ENCODE measurements around the gene SCN2A. TPM values are rescaled to one million over a fixed set of nuclear protein-coding genes. Genes with fewer than 3 reads are reported as not detected.

The SCN2A gene
- polyA plus RNA-seq (2013, experiment 1 of 2) = 0.46 TPM
- polyA plus RNA-seq (2013, experiment 2 of 2) = 0.43 TPM

DNA sequence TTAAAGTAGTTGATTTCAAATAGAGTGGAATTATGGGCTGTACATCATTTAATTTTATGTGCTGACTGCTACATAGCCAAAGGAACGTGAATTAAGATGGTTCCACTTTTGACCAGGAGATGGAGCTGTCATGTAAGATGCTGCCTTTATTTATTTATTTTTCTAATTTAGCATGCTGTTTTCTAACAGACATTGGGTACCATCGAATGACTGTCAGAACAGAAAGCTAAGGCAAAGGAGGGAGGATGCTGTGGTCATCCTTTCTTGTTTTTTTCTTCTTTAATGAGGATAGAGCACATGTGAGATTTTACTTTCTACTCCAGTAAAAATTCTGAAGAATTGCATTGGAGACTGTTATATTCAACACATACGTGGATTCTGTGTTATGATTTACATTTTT is at the start of gene SCN2A:
Gene SCN2A, plus strand, starts transcription at position 185 of the 400 bp plus-strand sequence. CDS start 56,410 bp downstream, outside the sequence.
- no peak within 1 kb of the TSS for H3K27ac ChIP-seq (ENCODE audit: low read depth, low read length)
- WGBS (ENCODE audit: extremely low coverage, insufficient coverage, low lambda C conversion rate) = no CpG with 5 or more reads among the region's 3 CpGs

DNA sequence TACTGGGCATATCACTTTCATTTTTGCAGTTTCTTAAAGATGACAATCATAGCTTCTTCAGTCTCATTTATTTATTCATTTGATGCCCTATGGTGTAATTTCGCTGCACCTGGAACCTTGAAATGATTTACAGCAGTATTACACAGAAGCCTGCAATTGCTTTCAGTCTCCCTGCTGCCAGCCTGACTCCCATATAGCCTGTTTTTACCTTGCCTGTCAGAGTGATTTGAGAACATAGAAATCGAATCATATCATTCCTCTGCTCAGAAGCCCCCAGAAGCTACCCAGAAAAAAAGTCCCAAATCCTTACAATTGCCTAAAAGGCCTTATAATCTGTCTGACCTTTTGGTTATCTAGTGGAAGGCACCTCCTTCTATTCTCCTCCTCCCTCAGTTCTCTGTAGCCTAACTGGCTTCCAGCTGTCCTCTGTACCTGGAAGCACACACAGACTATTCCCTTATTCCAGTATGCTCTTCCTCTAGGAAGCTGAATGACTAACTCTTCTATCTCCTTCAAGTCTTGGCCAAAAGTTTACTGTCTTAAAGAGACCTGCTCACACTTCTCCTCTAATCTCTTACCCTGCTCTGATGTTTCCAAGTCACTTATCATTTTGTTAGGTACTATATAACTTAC is 48.0 kb upstream of the SCN2A start:
- no peak overlapping the region for H2AK5ac ChIP-seq (ENCODE audit: low read length)
- H3K79me1 ChIP-seq (ENCODE audit: low read length) = no peaks in the 10 kb centered on the region
- no peak overlapping the region for H4K8ac ChIP-seq (ENCODE audit: low read depth, low read length)

More for the DNA sequence above, at the start of gene SCN2A:
- H3K4ac ChIP-seq (ENCODE audit: low read depth, low read length) = no peak within 1 kb of the TSS
- no peaks in the 10 kb centered on the region for H3K4me1 ChIP-seq (ENCODE audit: control insufficient read depth, low read depth, low read length)
- H3K56ac ChIP-seq (ENCODE audit: low read length) = no peak within 1 kb of the TSS
- H3K4me2 ChIP-seq (ENCODE audit: low read length) = no peak within 1 kb of the TSS
- H3K9ac ChIP-seq (ENCODE audit: low read length) = no peak within 1 kb of the TSS
- no peak within 1 kb of the TSS for H3K18ac ChIP-seq (ENCODE audit: low read length)
- DNase-seq = peak; percentile 63
- no peak within 1 kb of the TSS for H4K5ac ChIP-seq (ENCODE audit: low read length)
- H2BK120ac ChIP-seq (ENCODE audit: low read depth, low read length) = no peak within 1 kb of the TSS
- no peak within 1 kb of the TSS for H4K8ac ChIP-seq (ENCODE audit: low read depth, low read length)
- H3K79me1 ChIP-seq (ENCODE audit: low read length) = no peaks in the 10 kb centered on the region
- H3K4me3 ChIP-seq (ENCODE audit: low read length) = no peak within 1 kb of the TSS
- no peak within 1 kb of the TSS for H2BK5ac ChIP-seq (ENCODE audit: low read length)
- H2AK5ac ChIP-seq (ENCODE audit: low read length) = no peak within 1 kb of the TSS
- H2BK15ac ChIP-seq (replicated peaks; ENCODE audit: low read depth) = no peak within 1 kb of the TSS
- no peaks in the 10 kb centered on the region for H3K27me3 ChIP-seq (ENCODE audit: insufficient read depth, low read length, poor library complexity)
- H3K79me2 ChIP-seq (ENCODE audit: control insufficient read depth, insufficient read depth, low read length) = no peaks in the 10 kb centered on the region
- H3K23ac ChIP-seq (ENCODE audit: low read length) = no peak within 1 kb of the TSS
- H3K36me3 ChIP-seq (ENCODE audit: control insufficient read depth, insufficient read depth, low read length) = no peaks in the 10 kb centered on the region

DNA sequence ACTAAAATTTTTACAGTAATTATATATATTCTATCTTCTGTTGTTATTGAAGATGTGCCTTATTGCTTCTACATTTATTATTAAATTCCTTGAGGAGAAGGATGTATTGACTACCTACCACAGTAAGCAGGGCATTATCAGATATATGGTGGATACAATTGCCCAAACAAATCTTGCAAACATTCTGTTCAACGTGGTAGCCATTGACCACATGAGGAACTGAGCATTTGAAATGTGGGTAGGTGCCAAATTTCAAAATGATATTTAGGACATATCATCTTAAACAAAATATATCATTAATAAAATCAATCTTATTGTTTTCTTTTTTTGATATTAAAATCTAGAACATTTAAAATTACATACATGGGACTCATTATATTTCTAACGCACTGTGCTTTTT is 46.5 kb upstream of the SCN2A start:
- no CpG with 5 or more reads among the region's 2 CpGs for WGBS (ENCODE audit: extremely low coverage, insufficient coverage, low lambda C conversion rate)
- no peak overlapping the region for H2BK5ac ChIP-seq (ENCODE audit: low read length)
- no peak overlapping the region for H3K9ac ChIP-seq (ENCODE audit: low read length)
- no peaks in the 10 kb centered on the region for H3K36me3 ChIP-seq (ENCODE audit: control insufficient read depth, insufficient read depth, low read length)
- no peak overlapping the region for H3K23ac ChIP-seq (ENCODE audit: low read length)
- H3K79me2 ChIP-seq (ENCODE audit: control insufficient read depth, insufficient read depth, low read length) = no peaks in the 10 kb centered on the region
- H3K79me1 ChIP-seq (ENCODE audit: low read length) = no peaks in the 10 kb centered on the region
- H2AK5ac ChIP-seq (ENCODE audit: low read length) = no peak overlapping the region
- no peak overlapping the region for H3K4ac ChIP-seq (ENCODE audit: low read depth, low read length)
- no peak for DNase-seq
- no peak overlapping the region for H2BK120ac ChIP-seq (ENCODE audit: low read depth, low read length)
- no peak overlapping the region for H4K5ac ChIP-seq (ENCODE audit: low read length)
- no peak overlapping the region for H3K4me2 ChIP-seq (ENCODE audit: low read length)
- H3K18ac ChIP-seq (ENCODE audit: low read length) = no peak overlapping the region
- no peak overlapping the region for H2BK15ac ChIP-seq (replicated peaks; ENCODE audit: low read depth)
- no peak overlapping the region for H3K4me3 ChIP-seq (ENCODE audit: low read length)
- H3K56ac ChIP-seq (ENCODE audit: low read length) = no peak overlapping the region
- no peak overlapping the region for H3K27ac ChIP-seq (ENCODE audit: low read depth, low read length)
- no peak overlapping the region for H4K8ac ChIP-seq (ENCODE audit: low read depth, low read length)
- no peaks in the 10 kb centered on the region for H3K27me3 ChIP-seq (ENCODE audit: insufficient read depth, low read length, poor library complexity)
- H3K4me1 ChIP-seq (ENCODE audit: control insufficient read depth, low read depth, low read length) = no peaks in the 10 kb centered on the region

More for the DNA sequence above, 48.0 kb upstream of the SCN2A start:
- H3K4me1 ChIP-seq (ENCODE audit: control insufficient read depth, low read depth, low read length) = no peaks in the 10 kb centered on the region
- H3K4ac ChIP-seq (ENCODE audit: low read depth, low read length) = no peak overlapping the region
- no peak overlapping the region for H3K9ac ChIP-seq (ENCODE audit: low read length)
- no peak overlapping the region for H3K27ac ChIP-seq (ENCODE audit: low read depth, low read length)
- H2BK120ac ChIP-seq (ENCODE audit: low read depth, low read length) = no peak overlapping the region
- H3K27me3 ChIP-seq (ENCODE audit: insufficient read depth, low read length, poor library complexity) = no peaks in the 10 kb centered on the region
- H2BK5ac ChIP-seq (ENCODE audit: low read length) = no peak overlapping the region
- no peak overlapping the region for H2BK15ac ChIP-seq (replicated peaks; ENCODE audit: low read depth)
- H3K18ac ChIP-seq (ENCODE audit: low read length) = no peak overlapping the region
- H3K23ac ChIP-seq (ENCODE audit: low read length) = no peak overlapping the region
- WGBS (ENCODE audit: extremely low coverage, insufficient coverage, low lambda C conversion rate) = no CpG with 5 or more reads among the region's 2 CpGs
- no peak overlapping the region for H3K4me2 ChIP-seq (ENCODE audit: low read length)
- H3K4me3 ChIP-seq (ENCODE audit: low read length) = no peak overlapping the region
- H3K36me3 ChIP-seq (ENCODE audit: control insufficient read depth, insufficient read depth, low read length) = no peaks in the 10 kb centered on the region
- no peak overlapping the region for H3K56ac ChIP-seq (ENCODE audit: low read length)
- no peak overlapping the region for H4K5ac ChIP-seq (ENCODE audit: low read length)
- DNase-seq = no peak
- H3K79me2 ChIP-seq (ENCODE audit: control insufficient read depth, insufficient read depth, low read length) = no peaks in the 10 kb centered on the region

DNA sequence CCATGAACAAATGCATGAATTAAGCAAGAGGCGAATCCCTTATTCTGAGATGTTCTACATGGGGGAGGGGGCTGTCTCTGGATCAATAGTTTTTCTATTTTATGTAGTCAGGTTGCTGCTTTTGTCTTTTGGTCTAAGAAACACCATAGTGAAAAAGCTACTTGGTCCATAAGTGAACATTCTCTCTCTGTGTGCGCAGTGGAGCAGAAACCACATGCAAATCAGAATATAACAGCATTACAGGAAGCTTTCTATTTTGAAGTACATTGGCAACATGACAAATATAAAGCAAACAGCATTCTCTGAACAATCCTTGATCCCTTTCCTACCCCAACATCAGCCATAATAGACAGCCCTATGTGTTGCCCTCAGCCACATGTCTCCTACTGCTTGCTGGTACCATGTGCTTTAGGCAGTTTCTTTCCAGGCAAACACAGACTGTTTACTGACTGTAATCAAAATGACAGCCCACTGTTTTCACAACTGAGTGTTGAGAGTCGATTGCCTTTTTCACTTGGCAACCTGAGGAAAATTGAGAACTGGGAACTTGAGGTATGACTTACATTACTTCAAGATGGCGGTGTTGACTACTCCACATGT is 45.9 kb upstream of the SCN2A start:
- no peaks in the 10 kb centered on the region for H3K79me2 ChIP-seq (ENCODE audit: control insufficient read depth, insufficient read depth, low read length)
- H3K4me3 ChIP-seq (ENCODE audit: low read length) = no peak overlapping the region
- H3K79me1 ChIP-seq (ENCODE audit: low read length) = no peaks in the 10 kb centered on the region
- H3K4ac ChIP-seq (ENCODE audit: low read depth, low read length) = no peak overlapping the region
- no peak overlapping the region for H3K23ac ChIP-seq (ENCODE audit: low read length)
- no peak overlapping the region for H2BK15ac ChIP-seq (replicated peaks; ENCODE audit: low read depth)
- no peak overlapping the region for H3K27ac ChIP-seq (ENCODE audit: low read depth, low read length)
- H2BK120ac ChIP-seq (ENCODE audit: low read depth, low read length) = no peak overlapping the region
- no peaks in the 10 kb centered on the region for H3K27me3 ChIP-seq (ENCODE audit: insufficient read depth, low read length, poor library complexity)
- no peak overlapping the region for H3K9ac ChIP-seq (ENCODE audit: low read length)
- H4K8ac ChIP-seq (ENCODE audit: low read depth, low read length) = no peak overlapping the region
- H3K56ac ChIP-seq (ENCODE audit: low read length) = no peak overlapping the region
- H3K18ac ChIP-seq (ENCODE audit: low read length) = no peak overlapping the region
- WGBS (ENCODE audit: extremely low coverage, insufficient coverage, low lambda C conversion rate) = no CpG with 5 or more reads among the region's 4 CpGs
- H4K5ac ChIP-seq (ENCODE audit: low read length) = no peak overlapping the region
- DNase-seq = no peak
- H3K36me3 ChIP-seq (ENCODE audit: control insufficient read depth, insufficient read depth, low read length) = no peaks in the 10 kb centered on the region
- H3K4me2 ChIP-seq (ENCODE audit: low read length) = no peak overlapping the region
- H2AK5ac ChIP-seq (ENCODE audit: low read length) = no peak overlapping the region
- H3K4me1 ChIP-seq (ENCODE audit: control insufficient read depth, low read depth, low read length) = no peaks in the 10 kb centered on the region
- no peak overlapping the region for H2BK5ac ChIP-seq (ENCODE audit: low read length)

DNA sequence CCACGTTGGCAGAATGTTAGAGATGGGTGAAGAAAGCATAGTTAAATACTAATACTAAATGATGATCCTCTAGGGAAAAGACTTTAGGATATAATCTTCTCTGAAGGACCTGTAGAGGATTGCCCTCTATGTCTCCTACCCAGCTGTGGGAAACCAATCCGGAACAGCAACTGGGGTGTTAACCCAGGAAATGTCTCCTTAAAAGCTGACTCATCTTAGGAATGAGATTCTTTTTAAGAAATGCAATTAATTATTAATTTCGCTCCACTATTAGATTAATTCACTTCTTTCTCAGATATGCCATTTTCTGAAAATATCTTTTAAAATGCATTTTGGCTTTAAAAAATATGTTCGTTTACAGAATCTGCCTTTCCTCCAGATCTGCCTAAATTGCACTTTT is 42.8 kb upstream of the SCN2A start:
- Histone ChIP-seq H3K27me3 (ENCODE audit: insufficient read depth, low read length, poor library complexity) (no peaks in the 10 kb centered on the region), H3K79me2 (ENCODE audit: control insufficient read depth, insufficient read depth, low read length) (no peaks in the 10 kb centered on the region), H3K4me1 (ENCODE audit: control insufficient read depth, low read depth, low read length) (no peaks in the 10 kb centered on the region), H3K27ac (ENCODE audit: low read depth, low read length) (no peak overlapping the region), H3K4me3 (ENCODE audit: low read length) (no peak overlapping the region), H3K23ac (ENCODE audit: low read length) (no peak overlapping the region), H3K56ac (ENCODE audit: low read length) (no peak overlapping the region), H3K18ac (ENCODE audit: low read length) (no peak overlapping the region), H3K4me2 (ENCODE audit: low read length) (no peak overlapping the region), H2BK15ac (replicated peaks; ENCODE audit: low read depth) (no peak overlapping the region), H3K36me3 (ENCODE audit: control insufficient read depth, insufficient read depth, low read length) (no peaks in the 10 kb centered on the region), H3K9ac (ENCODE audit: low read length) (no peak overlapping the region), H3K4ac (ENCODE audit: low read depth, low read length) (no peak overlapping the region), H2AK5ac (ENCODE audit: low read length) (no peak overlapping the region), H3K79me1 (ENCODE audit: low read length) (no peaks in the 10 kb centered on the region), H4K5ac (ENCODE audit: low read length) (no peak overlapping the region), H4K8ac (ENCODE audit: low read depth, low read length) (no peak overlapping the region), H2BK120ac (ENCODE audit: low read depth, low read length) (no peak overlapping the region), H2BK5ac (ENCODE audit: low read length) (no peak overlapping the region)
- no CpG with 5 or more reads among the region's 4 CpGs for WGBS (ENCODE audit: extremely low coverage, insufficient coverage, low lambda C conversion rate)
- DNase-seq = no peak

Measured in mesendoderm (in vitro differentiated cells).